ENCODE results near the gene EGFL6.
A peak's percentile ranks its signal among the peaks of the same experiment; 100 is the strongest.

The EGFL6 gene

DNA sequence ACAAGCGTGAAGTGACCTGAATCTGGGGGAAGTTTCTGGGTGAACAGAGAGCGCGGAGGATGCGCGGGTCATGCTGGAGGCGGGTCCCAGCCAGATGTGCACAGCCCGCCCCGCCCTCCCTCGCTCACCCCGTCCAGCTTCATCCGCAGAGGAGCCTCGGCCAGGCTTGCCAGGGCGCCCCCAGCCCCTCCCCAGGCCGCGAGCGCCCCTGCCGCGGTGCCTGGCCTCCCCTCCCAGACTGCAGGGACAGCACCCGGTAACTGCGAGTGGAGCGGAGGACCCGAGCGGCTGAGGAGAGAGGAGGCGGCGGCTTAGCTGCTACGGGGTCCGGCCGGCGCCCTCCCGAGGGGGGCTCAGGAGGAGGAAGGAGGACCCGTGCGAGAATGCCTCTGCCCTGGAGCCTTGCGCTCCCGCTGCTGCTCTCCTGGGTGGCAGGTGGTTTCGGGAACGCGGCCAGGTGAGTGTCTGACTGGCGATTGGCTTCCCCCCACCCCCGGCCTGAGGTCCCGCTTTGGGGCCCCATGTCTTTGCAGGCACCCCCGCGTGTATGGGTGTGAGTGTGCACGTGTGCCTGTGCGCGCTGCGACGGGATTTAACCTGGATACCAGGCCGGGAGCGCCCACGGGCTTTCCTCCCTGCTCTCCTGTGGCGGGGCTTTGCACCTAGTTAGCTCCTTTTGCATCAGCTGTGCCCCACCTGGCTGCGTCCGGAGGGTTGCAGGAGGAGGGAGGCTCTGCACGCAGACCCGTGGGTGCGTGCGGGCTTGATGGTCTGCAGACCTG lies at the start of gene EGFL6:
TSS of gene EGFL6 (plus strand) at position 123 of the 782 bp plus-strand sequence. CDS start at position 384, 261 bp downstream.
- H3K9me3 ChIP-seq (ENCODE audit: control insufficient read depth in 5 of 5, low read length in 5 of 5): no peaks in the 10 kb centered on the region
- peaks cover 0 to 10% (median 3%) of the 10 kb centered on the region in 5 donors for H3K4me1 ChIP-seq (ENCODE audit: control insufficient read depth in 5 of 5, insufficient read depth in 5 of 5, low read length in 5 of 5)
- H3K4me3 ChIP-seq (ENCODE audit: low read depth in 1 of 5, low read length in 5 of 5): peak within 1 kb of the TSS in 3 of 5 donors; percentile 32 to 59 (median 48)
- no peak within 1 kb of the TSS for H3K27ac ChIP-seq (ENCODE audit: low read depth, low read length)
- peak within 1 kb of the TSS in 1 of 5 donors; percentile 2 for H3K9ac ChIP-seq (ENCODE audit: low read length in 5 of 5)
- no peaks in the 10 kb centered on the region for H3K36me3 ChIP-seq (ENCODE audit: control insufficient read depth in 5 of 5, insufficient read depth in 5 of 5, low read length in 5 of 5)
- H3K27me3 ChIP-seq (ENCODE audit: control insufficient read depth in 5 of 5, insufficient read depth in 4 of 5, low read length in 5 of 5): peaks cover 16 to 44% (median 26%) of the 10 kb centered on the region in 5 donors

DNA sequence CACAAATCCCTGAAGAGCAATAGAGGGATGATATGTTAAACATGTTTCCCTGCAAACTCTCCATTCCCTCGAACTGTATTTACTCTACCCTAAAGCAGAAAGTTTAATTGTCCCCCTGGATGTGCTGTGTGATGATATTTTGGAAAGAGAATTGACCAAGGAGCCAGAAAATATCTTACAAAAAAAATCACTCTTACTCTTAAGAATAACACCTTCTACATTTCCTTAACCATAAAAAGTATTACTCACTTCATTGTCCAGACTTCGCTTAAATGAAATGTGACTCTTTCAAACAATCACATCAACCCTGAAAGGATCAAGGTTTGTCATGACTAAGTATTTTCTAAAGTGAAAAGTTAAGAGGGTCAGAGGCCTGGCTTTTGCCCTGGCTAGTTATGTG lies 49.0 kb upstream of the EGFL6 start:
- no peak overlapping the region for H3K4me3 ChIP-seq (ENCODE audit: low read depth in 1 of 5, low read length in 5 of 5)
- peaks cover 0 to 13% (median 2%) of the 10 kb centered on the region in 5 donors for H3K4me1 ChIP-seq (ENCODE audit: control insufficient read depth in 5 of 5, insufficient read depth in 5 of 5, low read length in 5 of 5)
- peaks cover 0 to 13% (median 0%) of the 10 kb centered on the region in 5 donors for H3K27me3 ChIP-seq (ENCODE audit: control insufficient read depth in 5 of 5, insufficient read depth in 4 of 5, low read length in 5 of 5)
- no peaks in the 10 kb centered on the region for H3K36me3 ChIP-seq (ENCODE audit: control insufficient read depth in 5 of 5, insufficient read depth in 5 of 5, low read length in 5 of 5)
- H3K9ac ChIP-seq (ENCODE audit: low read length in 5 of 5): no peak overlapping the region
- H3K27ac ChIP-seq (ENCODE audit: low read depth, low read length): peak overlapping the region; percentile 63
- no peaks in the 10 kb centered on the region for H3K9me3 ChIP-seq (ENCODE audit: control insufficient read depth in 5 of 5, low read length in 5 of 5)

- no peaks in the 10 kb centered on the region for H3K9me3 ChIP-seq (ENCODE audit: control insufficient read depth in 5 of 5, low read length in 5 of 5)
- H3K36me3 ChIP-seq (ENCODE audit: control insufficient read depth in 5 of 5, insufficient read depth in 5 of 5, low read length in 5 of 5): no peaks in the 10 kb centered on the region
- peak overlapping the region; percentile 63 for H3K27ac ChIP-seq (ENCODE audit: low read depth, low read length)
- H3K4me3 ChIP-seq (ENCODE audit: low read depth in 1 of 5, low read length in 5 of 5): no peak overlapping the region
- H3K27me3 ChIP-seq (ENCODE audit: control insufficient read depth in 5 of 5, insufficient read depth in 4 of 5, low read length in 5 of 5): peaks cover 0 to 13% (median 0%) of the 10 kb centered on the region in 5 donors
- no peak overlapping the region for H3K9ac ChIP-seq (ENCODE audit: low read length in 5 of 5)
- peaks cover 0 to 13% (median 2%) of the 10 kb centered on the region in 5 donors for H3K4me1 ChIP-seq (ENCODE audit: control insufficient read depth in 5 of 5, insufficient read depth in 5 of 5, low read length in 5 of 5)
Measured at GRCh38 chrX:13520936-13521335, 48.5 kb upstream of the EGFL6 start.

GRCh38 chrX:13522811-13523210 lies 46.6 kb upstream of the EGFL6 start:
- Histone ChIP-seq H3K9ac (ENCODE audit: low read length in 5 of 5) (no peak overlapping the region), H3K4me1 (ENCODE audit: control insufficient read depth in 5 of 5, insufficient read depth in 5 of 5, low read length in 5 of 5) (peaks cover 0 to 13% (median 2%) of the 10 kb centered on the region in 5 donors), H3K27ac (ENCODE audit: low read depth, low read length) (no peak overlapping the region), H3K36me3 (ENCODE audit: control insufficient read depth in 5 of 5, insufficient read depth in 5 of 5, low read length in 5 of 5) (no peaks in the 10 kb centered on the region), H3K4me3 (ENCODE audit: low read depth in 1 of 5, low read length in 5 of 5) (no peak overlapping the region), H3K27me3 (ENCODE audit: control insufficient read depth in 5 of 5, insufficient read depth in 4 of 5, low read length in 5 of 5) (peaks cover 0 to 10% (median 0%) of the 10 kb centered on the region in 5 donors), H3K9me3 (ENCODE audit: control insufficient read depth in 5 of 5, low read length in 5 of 5) (no peaks in the 10 kb centered on the region)

DNA sequence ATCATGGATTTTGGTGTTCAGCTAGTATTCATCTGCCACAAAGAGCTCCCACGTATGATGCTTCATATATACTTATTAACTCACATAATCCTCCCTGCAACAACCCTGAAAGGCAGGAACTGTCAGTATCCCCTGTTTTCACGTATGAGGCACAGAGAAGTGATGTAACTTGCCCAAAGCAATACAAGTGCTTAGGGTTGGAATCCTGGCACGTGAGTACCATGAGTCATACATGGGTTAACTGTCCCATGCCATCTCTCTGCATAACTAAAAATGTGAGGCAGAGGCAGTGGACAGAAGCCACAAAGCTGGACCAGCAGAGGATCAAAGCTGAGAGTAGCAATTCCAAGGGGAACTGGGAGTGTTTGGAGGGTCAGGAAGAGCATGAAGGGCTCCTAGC lies 35.7 kb upstream of the EGFL6 start:
- Histone ChIP-seq H3K27me3 (ENCODE audit: control insufficient read depth in 5 of 5, insufficient read depth in 4 of 5, low read length in 5 of 5) (peaks cover 4 to 15% (median 6%) of the 10 kb centered on the region in 5 donors), H3K4me1 (ENCODE audit: control insufficient read depth in 5 of 5, insufficient read depth in 5 of 5, low read length in 5 of 5) (no peaks in the 10 kb centered on the region)

GRCh38 chrX:13535376-13536165 lies 33.8 kb upstream of the EGFL6 start:
- Histone ChIP-seq H3K36me3 (ENCODE audit: control insufficient read depth in 5 of 5, insufficient read depth in 5 of 5, low read length in 5 of 5) (no peaks in the 10 kb centered on the region), H3K27me3 (ENCODE audit: control insufficient read depth in 5 of 5, insufficient read depth in 4 of 5, low read length in 5 of 5) (peaks cover 4 to 14% (median 10%) of the 10 kb centered on the region in 5 donors)

More for the DNA sequence above, 35.7 kb upstream of the EGFL6 start:
- Histone ChIP-seq H3K4me3 (ENCODE audit: low read depth in 1 of 5, low read length in 5 of 5) (no peak overlapping the region), H3K36me3 (ENCODE audit: control insufficient read depth in 5 of 5, insufficient read depth in 5 of 5, low read length in 5 of 5) (no peaks in the 10 kb centered on the region), H3K9ac (ENCODE audit: low read length in 5 of 5) (no peak overlapping the region), H3K27ac (ENCODE audit: low read depth, low read length) (no peak overlapping the region), H3K9me3 (ENCODE audit: control insufficient read depth in 5 of 5, low read length in 5 of 5) (no peaks in the 10 kb centered on the region)

GRCh38 chrX:13536551-13536950 lies 32.9 kb upstream of the EGFL6 start:
- Histone ChIP-seq H3K27ac (ENCODE audit: low read depth, low read length) (no peak overlapping the region), H3K27me3 (ENCODE audit: control insufficient read depth in 5 of 5, insufficient read depth in 4 of 5, low read length in 5 of 5) (peaks cover 4 to 14% (median 10%) of the 10 kb centered on the region in 5 donors), H3K36me3 (ENCODE audit: control insufficient read depth in 5 of 5, insufficient read depth in 5 of 5, low read length in 5 of 5) (no peaks in the 10 kb centered on the region)

More at GRCh38 chrX:13535376-13536165, 33.8 kb upstream of the EGFL6 start:
- no peak overlapping the region for H3K9ac ChIP-seq (ENCODE audit: low read length in 5 of 5)
- H3K27ac ChIP-seq (ENCODE audit: low read depth, low read length): no peak overlapping the region
- H3K9me3 ChIP-seq (ENCODE audit: control insufficient read depth in 5 of 5, low read length in 5 of 5): no peaks in the 10 kb centered on the region
- no peaks in the 10 kb centered on the region for H3K4me1 ChIP-seq (ENCODE audit: control insufficient read depth in 5 of 5, insufficient read depth in 5 of 5, low read length in 5 of 5)
- no peak overlapping the region for H3K4me3 ChIP-seq (ENCODE audit: low read depth in 1 of 5, low read length in 5 of 5)

DNA sequence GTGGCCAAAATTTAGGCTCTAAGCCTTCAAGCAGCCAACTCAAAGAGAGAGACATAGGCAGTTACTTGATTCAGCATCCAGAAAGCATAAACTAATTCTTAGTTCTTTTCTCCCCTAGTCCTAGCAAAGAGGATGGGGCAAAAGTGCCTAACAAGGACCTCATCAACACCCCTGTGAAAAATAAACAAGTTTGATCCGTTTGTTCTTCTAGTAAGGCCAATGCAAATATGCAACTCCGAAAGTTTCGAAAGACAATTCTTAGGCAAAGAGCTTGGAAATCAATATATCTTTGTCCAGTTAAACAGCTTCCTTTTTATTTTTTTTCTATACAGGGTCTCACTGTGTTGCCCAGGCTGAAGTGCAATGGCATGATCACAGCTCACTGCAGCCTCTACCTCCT lies 31.0 kb upstream of the EGFL6 start:
- peaks cover 0 to 9% (median 2%) of the 10 kb centered on the region in 5 donors for H3K27me3 ChIP-seq (ENCODE audit: control insufficient read depth in 5 of 5, insufficient read depth in 4 of 5, low read length in 5 of 5)
- H3K4me1 ChIP-seq (ENCODE audit: control insufficient read depth in 5 of 5, insufficient read depth in 5 of 5, low read length in 5 of 5): peaks cover 0 to 4% (median 0%) of the 10 kb centered on the region in 5 donors
- H3K9me3 ChIP-seq (ENCODE audit: control insufficient read depth in 5 of 5, low read length in 5 of 5): peaks cover 0 to 5% (median 0%) of the 10 kb centered on the region in 5 donors
- H3K9ac ChIP-seq (ENCODE audit: low read length in 5 of 5): no peak overlapping the region
- no peak overlapping the region for H3K4me3 ChIP-seq (ENCODE audit: low read depth in 1 of 5, low read length in 5 of 5)
- no peaks in the 10 kb centered on the region for H3K36me3 ChIP-seq (ENCODE audit: control insufficient read depth in 5 of 5, insufficient read depth in 5 of 5, low read length in 5 of 5)
- H3K27ac ChIP-seq (ENCODE audit: low read depth, low read length): no peak overlapping the region

More at GRCh38 chrX:13536551-13536950, 32.9 kb upstream of the EGFL6 start:
- Histone ChIP-seq H3K4me1 (ENCODE audit: control insufficient read depth in 5 of 5, insufficient read depth in 5 of 5, low read length in 5 of 5) (no peaks in the 10 kb centered on the region), H3K9ac (ENCODE audit: low read length in 5 of 5) (no peak overlapping the region), H3K4me3 (ENCODE audit: low read depth in 1 of 5, low read length in 5 of 5) (no peak overlapping the region), H3K9me3 (ENCODE audit: control insufficient read depth in 5 of 5, low read length in 5 of 5) (no peaks in the 10 kb centered on the region)

DNA sequence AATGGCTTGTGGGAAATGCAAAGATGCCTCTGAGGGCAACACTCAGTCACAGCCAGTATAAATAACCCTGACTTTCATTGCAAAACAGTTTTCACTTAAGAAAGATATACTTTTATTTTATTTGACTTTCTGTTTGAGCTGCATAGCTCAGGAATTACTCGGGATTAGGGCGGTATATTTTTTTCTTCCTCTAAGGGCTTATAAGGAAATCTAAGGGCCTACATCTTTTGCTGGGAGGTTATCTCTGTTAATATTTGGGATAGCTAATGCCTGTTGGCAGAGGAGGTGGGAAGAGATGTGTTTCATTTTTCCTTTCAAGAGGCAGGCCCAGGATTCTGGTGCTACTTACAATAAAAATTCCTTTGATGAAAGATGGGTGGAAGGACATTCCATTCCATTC lies 28.8 kb upstream of the EGFL6 start:
- Histone ChIP-seq H3K9me3 (ENCODE audit: control insufficient read depth in 5 of 5, low read length in 5 of 5) (peaks cover 0 to 5% (median 0%) of the 10 kb centered on the region in 5 donors), H3K9ac (ENCODE audit: low read length in 5 of 5) (no peak overlapping the region), H3K4me1 (ENCODE audit: control insufficient read depth in 5 of 5, insufficient read depth in 5 of 5, low read length in 5 of 5) (peaks cover 0 to 5% (median 3%) of the 10 kb centered on the region in 5 donors), H3K27me3 (ENCODE audit: control insufficient read depth in 5 of 5, insufficient read depth in 4 of 5, low read length in 5 of 5) (peaks cover 0 to 6% (median 0%) of the 10 kb centered on the region in 5 donors), H3K4me3 (ENCODE audit: low read depth in 1 of 5, low read length in 5 of 5) (no peak overlapping the region), H3K27ac (ENCODE audit: low read depth, low read length) (no peak overlapping the region), H3K36me3 (ENCODE audit: control insufficient read depth in 5 of 5, insufficient read depth in 5 of 5, low read length in 5 of 5) (no peaks in the 10 kb centered on the region)
